A549 treated with ZK216348 at 1 μM for 4 hours (cell line): ENCODE data around the gene GSTCD. TPM values are rescaled to one million over a fixed set of nuclear protein-coding genes. Genes with fewer than 3 reads are reported as not detected.

Source experiments
- total RNA-seq: library from RNA; stranded (reverse); fragments of 200-300 nt; extraction: Qiagen RNA extraction; gene quantifications from 5 replicates; pipeline ENCODE4 v1.2.3, GENCODE V29; 2022; ENCODE audit warnings: low read depth

Gene GSTCD
- total RNA-seq, result 4.0 to 7.4 TPM (median 7.0 TPM) in 5 replicates

GRCh38 chr4:105708181-105709080, at the start of gene GSTCD, which contains the start of gene INTS12:
GSTCD (plus strand) TSS chr4:105708784; CDS start chr4:105717614, 8,830 bp downstream.
INTS12 (minus strand) TSS chr4:105708689; CDS start chr4:105700005, 8,684 bp downstream.

DNA sequence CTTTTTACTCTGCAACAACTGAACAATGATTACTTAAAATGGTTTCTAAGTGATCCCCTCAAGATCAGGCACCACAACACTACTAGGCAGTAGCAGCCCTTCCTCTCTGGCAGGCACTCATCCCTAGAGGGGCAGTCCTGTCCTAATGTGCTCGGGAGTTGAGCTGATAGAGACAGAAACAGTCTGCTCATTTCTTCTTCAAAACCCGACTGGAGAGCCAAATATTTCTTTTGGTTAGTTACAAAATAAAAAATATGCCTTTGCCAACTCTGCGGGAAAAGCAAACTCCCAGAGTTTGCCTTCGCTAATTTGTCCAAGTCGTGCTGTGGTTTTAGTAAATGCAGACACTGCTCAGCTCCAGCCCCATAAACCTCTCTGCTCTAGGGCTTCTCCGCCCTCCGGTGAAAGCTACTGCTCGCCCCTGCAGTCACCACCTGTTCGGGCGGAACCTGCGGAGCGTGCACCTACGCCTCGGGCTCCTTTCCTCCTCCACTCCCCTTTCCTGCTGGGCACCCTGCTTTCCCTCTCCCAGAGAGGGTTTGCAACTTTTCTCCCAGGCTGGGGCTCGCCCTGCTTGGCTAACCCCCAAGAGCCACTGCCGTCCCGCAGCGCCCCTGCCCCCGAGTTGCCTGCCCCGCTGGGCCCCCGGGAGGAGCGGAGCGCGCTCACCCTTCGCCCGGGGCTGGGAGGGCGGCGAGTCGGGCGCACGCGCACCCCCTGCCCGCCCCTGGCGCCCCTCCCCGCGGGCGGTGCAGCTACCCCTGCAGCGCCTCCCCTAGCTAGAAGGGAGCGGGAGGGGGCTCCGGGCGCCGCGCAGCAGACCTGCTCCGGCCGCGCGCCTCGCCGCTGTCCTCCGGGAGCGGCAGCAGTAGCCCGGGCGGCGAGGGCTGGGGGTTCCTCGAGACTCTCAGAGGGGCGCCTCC, 186.3 kb downstream of the GSTCD start, which contains the start of gene NPNT:
NPNT (plus strand) TSS at position 812 of the 923 bp plus-strand sequence. CDS start 182 bp downstream, outside the sequence.

Other genes with a start within 250 kb of the GSTCD start
- 55.0 to 93.3 TPM (median 75.6 TPM) in 5 replicates for gene PPA2, start 234.7 kb upstream of the GSTCD start, total RNA-seq
- not detected in 5 replicates for gene ARHGEF38, start 156.2 kb upstream of the GSTCD start, total RNA-seq
- 14.5 to 19.4 TPM (median 15.0 TPM) in 5 replicates for gene INTS12, start 95 bp upstream of the GSTCD start, total RNA-seq
- 0.22 to 0.60 TPM (median 0.37 TPM) in 5 replicates for gene NPNT, start 186.7 kb downstream of the GSTCD start, total RNA-seq